Measurements from ENCODE around the gene DPAGT1.

DNA sequence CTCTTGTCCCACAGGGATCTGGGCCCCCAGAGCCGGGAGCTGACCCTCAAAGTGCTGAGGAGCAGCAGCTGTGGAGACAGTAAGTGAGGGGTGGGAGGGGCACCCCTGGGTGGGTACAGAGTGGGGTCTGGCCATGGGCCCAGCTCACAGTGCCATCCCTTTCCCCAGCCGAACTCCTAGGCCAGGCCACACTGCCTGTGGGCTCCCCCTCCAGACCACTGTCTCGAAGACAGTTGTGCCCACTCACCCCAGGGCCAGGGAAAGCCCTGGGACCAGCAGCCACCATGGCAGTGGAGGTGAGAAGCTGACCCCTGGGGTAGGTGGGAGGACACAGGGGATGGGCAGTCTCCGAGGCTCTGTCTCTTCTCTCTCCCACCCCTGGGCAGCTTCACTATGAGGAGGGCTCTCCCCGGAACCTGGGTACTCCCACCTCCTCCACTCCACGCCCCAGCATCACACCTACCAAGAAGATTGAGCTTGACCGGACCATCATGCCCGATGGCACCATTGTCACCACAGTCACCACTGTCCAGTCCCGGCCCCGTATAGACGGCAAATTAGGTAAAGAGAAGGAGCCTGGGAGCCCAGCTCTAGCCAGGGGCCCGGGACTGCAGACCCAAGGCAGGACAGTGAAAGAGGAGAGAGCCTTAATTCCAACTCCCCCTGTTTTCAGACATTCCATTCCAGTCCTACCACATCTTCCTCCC lies 10.8 kb upstream of the DPAGT1 start:
- TF ChIP-seq, protein P1, sequence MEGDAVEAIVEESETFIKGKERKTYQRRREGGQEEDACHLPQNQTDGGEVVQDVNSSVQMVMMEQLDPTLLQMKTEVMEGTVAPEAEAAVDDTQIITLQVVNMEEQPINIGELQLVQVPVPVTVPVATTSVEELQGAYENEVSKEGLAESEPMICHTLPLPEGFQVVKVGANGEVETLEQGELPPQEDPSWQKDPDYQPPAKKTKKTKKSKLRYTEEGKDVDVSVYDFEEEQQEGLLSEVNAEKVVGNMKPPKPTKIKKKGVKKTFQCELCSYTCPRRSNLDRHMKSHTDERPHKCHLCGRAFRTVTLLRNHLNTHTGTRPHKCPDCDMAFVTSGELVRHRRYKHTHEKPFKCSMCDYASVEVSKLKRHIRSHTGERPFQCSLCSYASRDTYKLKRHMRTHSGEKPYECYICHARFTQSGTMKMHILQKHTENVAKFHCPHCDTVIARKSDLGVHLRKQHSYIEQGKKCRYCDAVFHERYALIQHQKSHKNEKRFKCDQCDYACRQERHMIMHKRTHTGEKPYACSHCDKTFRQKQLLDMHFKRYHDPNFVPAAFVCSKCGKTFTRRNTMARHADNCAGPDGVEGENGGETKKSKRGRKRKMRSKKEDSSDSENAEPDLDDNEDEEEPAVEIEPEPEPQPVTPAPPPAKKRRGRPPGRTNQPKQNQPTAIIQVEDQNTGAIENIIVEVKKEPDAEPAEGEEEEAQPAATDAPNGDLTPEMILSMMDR (IDR thresholded peaks at IDR 0.05): no peak
- no peak for TF ChIP-seq POLR2A (IDR thresholded peaks at IDR 0.05)
- no peak for TF ChIP-seq POLR2AphosphoS5 (IDR thresholded peaks at IDR 0.05)
- no peak for TF ChIP-seq EP300 (IDR thresholded peaks at IDR 0.05)
